Activated naive CD8-positive, alpha-beta T cell treated with anti-CD3 and anti-CD28 coated beads for 36 hours (primary cell): Measurements from ENCODE around the gene FAM107A. TPM values are rescaled to one million over a fixed set of nuclear protein-coding genes. Genes with fewer than 3 reads are reported as not detected.

Experiments
- DNase-seq: peaks from one replicate; pipeline ENCODE4 v3.0.0; 2021
- H3K27ac Mint-ChIP-seq: one replicate; pipeline ENCODE4 v1.8.0; 2022; ENCODE audit warnings: mild to moderate bottlenecking, moderate library complexity, mixed read lengths
- H3K27me3 Mint-ChIP-seq: one replicate; pipeline ENCODE4 v1.8.0; 2022; ENCODE audit warnings: mild to moderate bottlenecking, mixed read lengths
- H3K36me3 Mint-ChIP-seq: one replicate; pipeline ENCODE4 v1.8.0; 2021; ENCODE audit warnings: mild to moderate bottlenecking, mixed read lengths
- H3K4me1 Mint-ChIP-seq: one replicate; pipeline ENCODE4 v1.8.0; 2021; ENCODE audit warnings: mixed read lengths
- H3K4me3 Mint-ChIP-seq: one replicate; pipeline ENCODE4 v1.8.0; 2022; ENCODE audit warnings: mild to moderate bottlenecking, moderate library complexity, mixed read lengths
- H3K9me3 Mint-ChIP-seq: one replicate; pipeline ENCODE4 v1.8.0; 2022; ENCODE audit warnings: mixed read lengths
- total RNA-seq, 2 experiments: library from RNA; stranded (reverse); gene quantifications; one replicate each; pipeline ENCODE4 v1.2.3, GENCODE V29; 2021

FAM107A gene
- not detected for total RNA-seq

GRCh38 chr3:58577269-58577821, at the start of gene FAM107A:
Gene FAM107A (minus strand): TSS chr3:58577391. CDS start chr3:58569860, 7,531 bp downstream.
- no peaks in the 10 kb centered on the region for H3K9me3 Mint-ChIP-seq
- no peak within 1 kb of the TSS for H3K4me3 Mint-ChIP-seq
- H3K27ac Mint-ChIP-seq = no peak within 1 kb of the TSS
- H3K36me3 Mint-ChIP-seq = no peaks in the 10 kb centered on the region
- H3K27me3 Mint-ChIP-seq = peaks cover 7% of the 10 kb centered on the region
- DNase-seq = no peak
- H3K4me1 Mint-ChIP-seq = peaks cover 7% of the 10 kb centered on the region

GRCh38 chr3:58625196-58625824, 48.1 kb upstream of the FAM107A start:
- H3K27me3 Mint-ChIP-seq = no peaks in the 10 kb centered on the region

GRCh38 chr3:58624550-58624949, 47.4 kb upstream of the FAM107A start:
- no peaks in the 10 kb centered on the region for H3K36me3 Mint-ChIP-seq
- no peaks in the 10 kb centered on the region for H3K9me3 Mint-ChIP-seq
- no peak overlapping the region for H3K4me3 Mint-ChIP-seq
- DNase-seq = no peak
- no peaks in the 10 kb centered on the region for H3K27me3 Mint-ChIP-seq
- H3K27ac Mint-ChIP-seq = no peak overlapping the region
- H3K4me1 Mint-ChIP-seq = no peaks in the 10 kb centered on the region

More at GRCh38 chr3:58625196-58625824, 48.1 kb upstream of the FAM107A start:
- DNase-seq = no peak
- Mint-ChIP-seq H3K4me3 (no peak overlapping the region), H3K9me3 (no peaks in the 10 kb centered on the region), H3K36me3 (no peaks in the 10 kb centered on the region), H3K4me1 (no peaks in the 10 kb centered on the region), H3K27ac (no peak overlapping the region)

DNA sequence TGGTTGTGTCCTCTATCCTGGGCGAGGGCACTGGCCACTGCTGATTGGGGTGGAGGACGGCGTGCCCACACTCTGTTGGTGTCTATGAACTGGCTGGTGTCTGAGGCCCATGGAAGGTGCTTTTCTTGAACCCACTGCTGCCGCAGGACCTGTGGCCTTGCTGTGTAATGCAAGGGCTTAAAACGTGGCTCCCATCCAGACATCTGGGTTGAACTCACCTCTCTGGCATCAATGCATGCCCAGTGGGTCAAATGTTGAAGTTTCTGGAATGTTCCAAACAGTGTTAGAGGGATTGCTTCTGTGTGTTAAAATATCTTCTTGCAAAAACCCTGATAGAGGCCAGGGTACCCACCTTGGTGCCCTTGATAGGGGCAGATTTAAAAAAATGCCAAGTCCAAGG, 46.8 kb upstream of the FAM107A start:
- Mint-ChIP-seq H3K27ac (no peak overlapping the region), H3K36me3 (no peaks in the 10 kb centered on the region), H3K4me1 (no peaks in the 10 kb centered on the region), H3K4me3 (no peak overlapping the region), H3K27me3 (no peaks in the 10 kb centered on the region), H3K9me3 (no peaks in the 10 kb centered on the region)
- DNase-seq = no peak

- H3K36me3 Mint-ChIP-seq = no peaks in the 10 kb centered on the region
- no peak for DNase-seq
- H3K4me3 Mint-ChIP-seq = no peak overlapping the region
- H3K4me1 Mint-ChIP-seq = no peaks in the 10 kb centered on the region
- no peaks in the 10 kb centered on the region for H3K9me3 Mint-ChIP-seq
- no peaks in the 10 kb centered on the region for H3K27me3 Mint-ChIP-seq
- no peak overlapping the region for H3K27ac Mint-ChIP-seq
Measured at GRCh38 chr3:58623478-58623877, 46.3 kb upstream of the FAM107A start.

GRCh38 chr3:58622892-58623291, 45.7 kb upstream of the FAM107A start:
- H3K27me3 Mint-ChIP-seq = no peaks in the 10 kb centered on the region
- H3K4me3 Mint-ChIP-seq = no peak overlapping the region
- no peaks in the 10 kb centered on the region for H3K36me3 Mint-ChIP-seq
- no peak for DNase-seq
- H3K9me3 Mint-ChIP-seq = no peaks in the 10 kb centered on the region
- H3K4me1 Mint-ChIP-seq = no peaks in the 10 kb centered on the region
- H3K27ac Mint-ChIP-seq = no peak overlapping the region

- H3K27me3 Mint-ChIP-seq = no peaks in the 10 kb centered on the region
- no peaks in the 10 kb centered on the region for H3K9me3 Mint-ChIP-seq
- no peaks in the 10 kb centered on the region for H3K4me1 Mint-ChIP-seq
- no peak for DNase-seq
- no peak overlapping the region for H3K27ac Mint-ChIP-seq
- no peak overlapping the region for H3K4me3 Mint-ChIP-seq
- no peaks in the 10 kb centered on the region for H3K36me3 Mint-ChIP-seq
Measured at GRCh38 chr3:58622436-58622835, 45.2 kb upstream of the FAM107A start.

GRCh38 chr3:58621086-58621830, 44.1 kb upstream of the FAM107A start:
- Mint-ChIP-seq H3K9me3 (no peaks in the 10 kb centered on the region), H3K36me3 (no peaks in the 10 kb centered on the region), H3K4me1 (no peaks in the 10 kb centered on the region), H3K4me3 (no peak overlapping the region), H3K27ac (no peak overlapping the region), H3K27me3 (no peaks in the 10 kb centered on the region)
- DNase-seq = no peak

GRCh38 chr3:58620421-58620820, 43.2 kb upstream of the FAM107A start:
- Mint-ChIP-seq H3K4me3 (no peak overlapping the region), H3K4me1 (no peaks in the 10 kb centered on the region), H3K9me3 (no peaks in the 10 kb centered on the region), H3K36me3 (no peaks in the 10 kb centered on the region), H3K27me3 (no peaks in the 10 kb centered on the region), H3K27ac (no peak overlapping the region)
- no peak for DNase-seq

GRCh38 chr3:58617338-58617761, 40.2 kb upstream of the FAM107A start:
- no peaks in the 10 kb centered on the region for H3K36me3 Mint-ChIP-seq
- no peaks in the 10 kb centered on the region for H3K9me3 Mint-ChIP-seq
- H3K27ac Mint-ChIP-seq = no peak overlapping the region
- H3K27me3 Mint-ChIP-seq = no peaks in the 10 kb centered on the region
- no peak for DNase-seq
- no peaks in the 10 kb centered on the region for H3K4me1 Mint-ChIP-seq
- no peak overlapping the region for H3K4me3 Mint-ChIP-seq

- no peak overlapping the region for H3K27ac Mint-ChIP-seq
- H3K36me3 Mint-ChIP-seq = no peaks in the 10 kb centered on the region
- H3K27me3 Mint-ChIP-seq = peaks cover 7% of the 10 kb centered on the region
- DNase-seq = no peak
- H3K4me1 Mint-ChIP-seq = no peaks in the 10 kb centered on the region
- H3K4me3 Mint-ChIP-seq = no peak overlapping the region
- H3K9me3 Mint-ChIP-seq = no peaks in the 10 kb centered on the region
Measured at GRCh38 chr3:58613236-58614132, 36.3 kb upstream of the FAM107A start.

DNA sequence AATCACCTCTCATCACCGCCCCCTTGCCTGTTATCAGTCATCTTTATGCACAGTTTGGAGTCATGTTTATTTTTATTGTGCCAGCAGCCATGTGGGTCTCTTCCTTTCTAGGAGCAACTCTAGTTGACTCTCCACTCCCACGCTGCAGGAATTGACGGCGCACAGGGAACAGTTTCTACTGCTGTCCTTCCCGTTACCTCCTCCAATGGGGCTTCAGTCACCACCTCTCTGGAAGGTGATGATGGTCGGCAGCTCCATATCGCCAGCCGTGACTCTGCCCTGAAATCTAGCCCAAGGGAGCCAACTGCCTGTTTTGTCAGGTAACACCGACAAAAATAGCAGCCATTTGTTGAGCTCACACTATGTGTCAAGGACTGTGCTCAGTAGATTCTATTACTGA, 35.6 kb upstream of the FAM107A start:
- Mint-ChIP-seq H3K9me3 (no peaks in the 10 kb centered on the region), H3K27me3 (peaks cover 10% of the 10 kb centered on the region), H3K4me3 (no peak overlapping the region), H3K27ac (no peak overlapping the region), H3K4me1 (peaks cover 2% of the 10 kb centered on the region), H3K36me3 (no peaks in the 10 kb centered on the region)
- DNase-seq = no peak

GRCh38 chr3:58609990-58610389, 32.8 kb upstream of the FAM107A start:
- H3K4me3 Mint-ChIP-seq = no peak overlapping the region
- no peaks in the 10 kb centered on the region for H3K9me3 Mint-ChIP-seq
- peaks cover 5% of the 10 kb centered on the region for H3K4me1 Mint-ChIP-seq
- H3K36me3 Mint-ChIP-seq = no peaks in the 10 kb centered on the region
- peaks cover 16% of the 10 kb centered on the region for H3K27me3 Mint-ChIP-seq
- no peak overlapping the region for H3K27ac Mint-ChIP-seq
- DNase-seq = no peak

GRCh38 chr3:58608648-58609047, 31.5 kb upstream of the FAM107A start:
- H3K4me3 Mint-ChIP-seq = no peak overlapping the region
- H3K9me3 Mint-ChIP-seq = no peaks in the 10 kb centered on the region
- H3K27ac Mint-ChIP-seq = no peak overlapping the region
- no peak for DNase-seq
- no peaks in the 10 kb centered on the region for H3K36me3 Mint-ChIP-seq
- peaks cover 26% of the 10 kb centered on the region for H3K27me3 Mint-ChIP-seq
- H3K4me1 Mint-ChIP-seq = peaks cover 5% of the 10 kb centered on the region

DNA sequence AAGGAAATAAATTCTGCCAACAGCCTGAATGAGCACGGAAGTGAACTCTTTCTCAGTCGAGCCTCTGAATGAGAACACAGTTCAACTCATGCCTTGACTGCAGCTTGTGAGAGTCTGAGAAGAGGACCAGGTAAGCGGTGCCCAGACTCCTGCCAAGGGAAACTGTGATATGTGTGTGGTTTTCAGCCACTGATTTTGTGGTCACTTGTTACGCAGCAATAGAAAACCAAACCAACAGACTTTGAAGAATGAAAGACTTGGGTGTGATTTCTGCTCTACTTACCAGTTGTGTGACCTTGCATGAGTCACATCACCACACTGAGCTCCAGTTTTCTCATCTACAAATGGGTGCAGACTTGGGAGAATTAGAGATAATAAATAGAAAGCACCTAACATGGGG, 30.6 kb upstream of the FAM107A start:
- no peaks in the 10 kb centered on the region for H3K36me3 Mint-ChIP-seq
- H3K27ac Mint-ChIP-seq = no peak overlapping the region
- no peaks in the 10 kb centered on the region for H3K9me3 Mint-ChIP-seq
- H3K4me3 Mint-ChIP-seq = no peak overlapping the region
- H3K27me3 Mint-ChIP-seq = peaks cover 30% of the 10 kb centered on the region
- H3K4me1 Mint-ChIP-seq = peaks cover 5% of the 10 kb centered on the region
- peak; percentile 6 for DNase-seq
